ENCODE results near the gene CRYBG1. TPM values are rescaled to one million over a fixed set of nuclear protein-coding genes. Genes with fewer than 3 reads are reported as not detected.

Gene CRYBG1
- total RNA-seq, 1 donor from 2014 or later = 27.9 TPM

GRCh38 chr6:106425382-106425781 is 64.9 kb downstream of the CRYBG1 start:
- H3K27me3 ChIP-seq (ENCODE audit: low read depth) = no peaks in the 10 kb centered on the region
- no peaks in the 10 kb centered on the region for H3K36me3 ChIP-seq
- H3K27ac ChIP-seq = no peak overlapping the region
- H3K4me1 ChIP-seq = no peaks in the 10 kb centered on the region
- H3K9me3 ChIP-seq = no peaks in the 10 kb centered on the region
- TF ChIP-seq, protein P1, sequence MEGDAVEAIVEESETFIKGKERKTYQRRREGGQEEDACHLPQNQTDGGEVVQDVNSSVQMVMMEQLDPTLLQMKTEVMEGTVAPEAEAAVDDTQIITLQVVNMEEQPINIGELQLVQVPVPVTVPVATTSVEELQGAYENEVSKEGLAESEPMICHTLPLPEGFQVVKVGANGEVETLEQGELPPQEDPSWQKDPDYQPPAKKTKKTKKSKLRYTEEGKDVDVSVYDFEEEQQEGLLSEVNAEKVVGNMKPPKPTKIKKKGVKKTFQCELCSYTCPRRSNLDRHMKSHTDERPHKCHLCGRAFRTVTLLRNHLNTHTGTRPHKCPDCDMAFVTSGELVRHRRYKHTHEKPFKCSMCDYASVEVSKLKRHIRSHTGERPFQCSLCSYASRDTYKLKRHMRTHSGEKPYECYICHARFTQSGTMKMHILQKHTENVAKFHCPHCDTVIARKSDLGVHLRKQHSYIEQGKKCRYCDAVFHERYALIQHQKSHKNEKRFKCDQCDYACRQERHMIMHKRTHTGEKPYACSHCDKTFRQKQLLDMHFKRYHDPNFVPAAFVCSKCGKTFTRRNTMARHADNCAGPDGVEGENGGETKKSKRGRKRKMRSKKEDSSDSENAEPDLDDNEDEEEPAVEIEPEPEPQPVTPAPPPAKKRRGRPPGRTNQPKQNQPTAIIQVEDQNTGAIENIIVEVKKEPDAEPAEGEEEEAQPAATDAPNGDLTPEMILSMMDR (IDR thresholded peaks at IDR 0.05) = no peak
- no peak for ATAC-seq
- no peak for DNase-seq
- intact Hi-C loops (cut with DNase I) = no loop called here
- H3K4me3 ChIP-seq = no peak overlapping the region

DNA sequence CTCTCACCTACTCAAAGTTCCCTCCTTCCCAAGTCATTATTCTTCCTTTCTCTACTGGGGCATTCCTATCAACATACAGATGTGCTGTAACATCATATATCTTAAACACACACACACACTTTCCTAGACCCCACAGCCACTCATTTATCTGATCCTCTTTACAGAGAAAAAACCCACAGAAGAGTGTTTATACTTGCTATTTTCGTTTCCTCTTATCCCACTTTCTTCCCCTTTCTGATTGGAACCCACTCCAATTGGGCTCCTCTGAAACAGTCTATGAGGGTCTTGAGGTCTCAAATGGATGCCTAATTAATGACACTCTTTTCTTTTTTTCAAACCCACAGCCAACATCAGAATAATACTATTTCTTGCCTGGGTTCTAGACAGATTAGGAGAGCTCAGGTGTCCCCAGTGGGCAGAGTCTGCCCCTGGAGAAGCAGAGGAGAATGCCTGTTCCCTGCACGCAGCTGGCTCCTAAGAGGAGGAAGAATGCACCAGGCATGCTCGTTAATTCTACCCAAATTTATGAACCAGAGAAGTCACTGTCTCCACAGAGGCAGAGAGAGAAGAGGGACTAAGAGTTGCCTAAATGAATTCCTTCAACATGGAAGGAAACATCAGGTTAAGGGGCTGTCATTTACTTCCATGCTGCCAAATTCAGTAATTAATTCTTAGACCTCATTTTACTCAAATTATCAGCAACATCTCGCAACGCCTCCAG is 65.9 kb downstream of the CRYBG1 start:
- DNase-seq (no peak), ATAC-seq (no peak)
- Histone ChIP-seq H3K4me1 (no peaks in the 10 kb centered on the region), H3K27ac (no peak overlapping the region), H3K27me3 (ENCODE audit: low read depth) (no peaks in the 10 kb centered on the region), H3K36me3 (no peaks in the 10 kb centered on the region), H3K9me3 (no peaks in the 10 kb centered on the region), H3K4me3 (no peak overlapping the region)
- TF ChIP-seq, protein P1 (IDR thresholded peaks at IDR 0.05) = no peak
- intact Hi-C loops (cut with DNase I) = no loop called here

GRCh38 chr6:106430466-106430865 is 69.9 kb downstream of the CRYBG1 start:
- no peaks in the 10 kb centered on the region for H3K9me3 ChIP-seq
- no peak overlapping the region for H3K4me3 ChIP-seq
- H3K4me1 ChIP-seq = no peaks in the 10 kb centered on the region
- DNase-seq (no peak), ATAC-seq (no peak)
- H3K36me3 ChIP-seq = no peaks in the 10 kb centered on the region
- TF ChIP-seq, protein P1 (IDR thresholded peaks at IDR 0.05) = no peak
- no peak overlapping the region for H3K27ac ChIP-seq
- no peaks in the 10 kb centered on the region for H3K27me3 ChIP-seq (ENCODE audit: low read depth)
- intact Hi-C loops (cut with DNase I) = no loop called here

DNA sequence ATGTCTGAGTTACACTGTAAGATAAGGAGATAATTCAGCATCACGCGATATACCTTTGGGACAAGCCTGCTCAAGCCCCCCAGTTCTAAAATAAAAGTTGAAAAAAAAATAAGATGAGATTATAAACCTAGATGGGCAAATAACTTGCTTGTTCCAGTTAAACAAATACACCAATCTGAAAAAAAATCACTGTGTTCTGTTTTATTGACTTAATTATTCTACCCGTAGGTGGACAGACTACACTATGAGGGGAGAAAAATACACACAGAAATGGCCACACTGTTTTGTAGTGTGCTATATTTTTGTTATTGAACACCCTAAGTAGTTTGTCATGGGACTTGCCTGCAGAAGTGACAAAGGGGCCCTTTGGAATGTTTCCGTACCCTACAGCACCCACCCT is 70.9 kb downstream of the CRYBG1 start:
- no peaks in the 10 kb centered on the region for H3K4me1 ChIP-seq
- intact Hi-C loops (cut with DNase I) = no loop called here
- ATAC-seq (no peak), DNase-seq (no peak)
- no peak overlapping the region for H3K27ac ChIP-seq
- H3K4me3 ChIP-seq = no peak overlapping the region
- no peaks in the 10 kb centered on the region for H3K36me3 ChIP-seq
- TF ChIP-seq, protein P1 (IDR thresholded peaks at IDR 0.05) = no peak
- no peaks in the 10 kb centered on the region for H3K9me3 ChIP-seq
- no peaks in the 10 kb centered on the region for H3K27me3 ChIP-seq (ENCODE audit: low read depth)

DNA sequence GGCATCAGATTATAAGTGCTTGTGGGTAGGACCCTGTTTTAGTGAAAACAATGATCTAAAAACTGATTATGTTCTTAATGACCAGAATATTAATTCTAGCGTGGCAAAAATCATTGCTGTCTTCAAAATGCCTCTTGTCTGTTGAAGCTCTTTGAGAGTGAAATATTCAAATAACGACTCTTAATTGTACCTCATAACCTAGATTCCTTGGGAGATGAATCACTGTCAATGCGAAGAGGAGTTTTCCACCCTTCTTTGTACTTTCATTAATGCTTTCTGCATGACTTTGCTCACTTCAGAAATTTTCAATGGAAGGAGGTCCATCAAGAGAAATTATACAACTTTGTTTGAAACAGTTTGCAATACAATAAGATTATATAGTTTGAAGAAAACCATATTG is 71.5 kb downstream of the CRYBG1 start:
- intact Hi-C loops (cut with DNase I) = no loop called here
- Histone ChIP-seq H3K36me3 (no peaks in the 10 kb centered on the region), H3K27me3 (ENCODE audit: low read depth) (no peaks in the 10 kb centered on the region), H3K9me3 (no peaks in the 10 kb centered on the region), H3K4me3 (no peak overlapping the region), H3K27ac (no peak overlapping the region), H3K4me1 (no peaks in the 10 kb centered on the region)
- TF ChIP-seq, protein P1 (IDR thresholded peaks at IDR 0.05) = no peak
- no peak for DNase-seq
- no peak for ATAC-seq

Data from lower lobe of right lung (tissue), 2 donors.